BJ (cell line): ENCODE data around the gene PICALM. TPM values are rescaled to one million over a fixed set of nuclear protein-coding genes. Genes with fewer than 3 reads are reported as not detected.

Experiments used
- CTCF ChIA-PET: fragments of 350-600 bp; formaldehyde crosslinking; extraction: SDS; loops from one replicate; lab custom pipeline; 2021; ENCODE audit warnings: antibody characterized with exemption, inconsistent platforms; lab: Yijun Ruan, JAX
- POLR2A ChIA-PET: fragments of 300-600 bp; sonication (Branson Sonifier 250); formaldehyde crosslinking; extraction: SDS; loops from one replicate; lab custom pipeline; 2021; ENCODE audit warnings: antibody characterized with exemption; lab: Charles Lee
- DNase-seq: peaks from one replicate; pipeline ENCODE4 v3.0.0-alpha.2; 2011; ENCODE audit warnings: low read depth
- H3K27me3 ChIP-seq: 2 replicates; pipeline ENCODE4 v1.6.0; 2011; ENCODE audit warnings: low read length; ENCODE audit not compliant: control insufficient read depth, insufficient read depth
- H3K36me3 ChIP-seq: 2 replicates; pipeline ENCODE4 v1.5.1; 2011; ENCODE audit warnings: low read length; ENCODE audit not compliant: control insufficient read depth, insufficient read depth
- H3K4me3 ChIP-seq: 2 replicates; pipeline ENCODE4 v1.5.1; 2011; ENCODE audit warnings: low read depth, mild to moderate bottlenecking, control low read depth, low read length
- CTCF ChIP-seq: IDR thresholded peaks from 2 replicates; pipeline ENCODE4 v1.5.1; 2011; ENCODE audit warnings: low read depth, mild to moderate bottlenecking, control low read depth, inconsistent platforms, low read length, moderate library complexity; ENCODE audit not compliant: insufficient read depth
- polyA minus RNA-seq: library from RNA; depleted of rRNA, polyadenylated mRNA; stranded (reverse); fragments of >200 nt; gene quantifications from 2 replicates; pipeline ENCODE4 v1.2.3, GENCODE V29; 2011; rRNA and poly(A)+ RNA removed
- polyA plus RNA-seq: library from polyadenylated mRNA; depleted of rRNA; stranded (reverse); fragments of >200 nt; gene quantifications from 2 replicates; pipeline ENCODE4 v1.2.3, GENCODE V29; 2011; rRNA removed

PICALM gene
- polyA plus RNA-seq (215 and 303 TPM in 2 replicates), polyA minus RNA-seq (264 and 323 TPM in 2 replicates)

DNA sequence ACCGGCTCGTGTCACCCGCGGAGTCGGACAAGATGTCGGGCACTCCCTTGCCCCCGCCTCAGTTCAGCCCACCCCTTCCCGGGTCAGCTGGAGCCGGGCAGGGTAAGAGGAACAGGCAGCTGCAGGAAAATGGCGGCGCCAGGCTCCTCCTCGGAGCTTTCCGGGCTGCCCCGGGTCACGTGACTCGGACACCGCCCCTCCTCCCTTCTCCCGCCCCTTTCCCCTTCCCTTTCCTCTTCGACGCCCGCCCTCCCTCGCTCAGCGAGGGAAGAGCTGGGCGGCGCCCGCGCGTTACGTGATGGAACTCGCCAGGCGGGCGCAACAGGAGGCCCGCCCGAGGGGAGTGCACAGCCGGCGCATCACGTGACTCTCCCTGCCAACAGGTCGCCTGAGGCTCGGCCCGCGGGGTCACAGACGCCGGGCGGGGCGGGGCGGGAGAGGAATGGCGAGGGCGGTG lies at the start of gene PICALM:
Gene PICALM, minus strand, starts transcription at position 134 of the 457 bp plus-strand sequence. CDS start 304 bp downstream, outside the sequence.
- CTCF ChIA-PET = interaction anchor here (1.3 to 2.0 kb wide), 3 partner anchors 27 to 115 kb away, joined by 4 to 6 read pairs (median 4); no protein-coding TSS in a partner anchor
- H3K4me3 ChIP-seq = peak within 1 kb of the TSS; percentile 62
- POLR2A ChIA-PET = interaction anchor here (0.5 to 1.7 kb wide), 4 partner anchors 60 to 176 kb away, joined by 3 to 6 read pairs (median 4); no protein-coding TSS in a partner anchor
- no peaks in the 10 kb centered on the region for H3K36me3 ChIP-seq
- no peaks in the 10 kb centered on the region for H3K27me3 ChIP-seq
- TF ChIP-seq CTCF = no peak
- peak; percentile 94 for DNase-seq

DNA sequence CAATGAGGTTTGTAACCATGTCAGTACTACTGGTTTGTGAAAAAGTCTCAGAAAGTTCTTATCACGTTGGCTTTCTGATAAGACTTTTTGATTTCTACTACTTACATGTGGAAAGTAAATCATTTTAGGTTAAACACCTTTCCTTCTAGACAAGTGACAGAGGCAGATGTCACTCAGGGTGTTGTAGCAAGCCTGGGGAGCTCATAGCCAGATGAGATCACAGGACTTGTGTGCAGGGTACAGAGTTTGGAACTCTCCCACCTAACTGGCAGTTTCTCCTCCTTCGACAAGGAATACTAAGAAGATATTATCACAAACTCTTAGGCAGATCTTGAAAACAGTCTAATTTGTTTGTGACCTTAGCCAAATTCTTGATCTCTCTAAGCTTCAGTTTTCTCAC lies 49.4 kb upstream of the PICALM start:
- ChIA-PET CTCF (interaction anchor here (1.6 to 1.9 kb wide), 2 partner anchors 75 to 100 kb away, joined by 4 to 5 read pairs; no protein-coding TSS in a partner anchor), POLR2A (no interaction called here)
- H3K27me3 ChIP-seq = no peaks in the 10 kb centered on the region
- H3K4me3 ChIP-seq = no peak overlapping the region
- no peak for TF ChIP-seq CTCF
- no peaks in the 10 kb centered on the region for H3K36me3 ChIP-seq
- no peak for DNase-seq

DNA sequence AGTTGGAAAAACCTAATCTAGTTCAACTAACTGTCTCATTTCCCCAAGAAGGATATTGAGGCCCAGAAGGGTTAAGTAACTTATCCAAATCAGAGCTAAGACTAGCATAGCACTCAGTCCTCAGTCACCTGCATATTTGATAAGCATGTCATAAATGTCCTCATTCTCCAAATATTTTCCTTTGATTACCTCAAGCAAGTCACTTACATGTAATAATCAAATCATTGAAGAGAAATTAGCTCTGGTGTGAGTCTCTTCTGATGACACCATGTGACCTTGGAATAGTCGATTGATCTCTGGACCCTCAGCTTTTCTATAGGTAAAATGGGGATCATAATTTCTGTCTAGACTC lies 48.8 kb upstream of the PICALM start:
- DNase-seq = no peak
- no peaks in the 10 kb centered on the region for H3K36me3 ChIP-seq
- H3K4me3 ChIP-seq = no peak overlapping the region
- TF ChIP-seq CTCF = no peak
- ChIA-PET POLR2A (no interaction called here), CTCF (interaction anchor here (1.1 to 1.9 kb wide), 3 partner anchors 9 to 101 kb away, joined by 4 to 6 read pairs (median 5); no protein-coding TSS in a partner anchor)
- no peaks in the 10 kb centered on the region for H3K27me3 ChIP-seq

GRCh38 chr11:86117001-86117711 lies 48.3 kb upstream of the PICALM start:
- H3K27me3 ChIP-seq = no peaks in the 10 kb centered on the region
- no peak for TF ChIP-seq CTCF
- ChIA-PET POLR2A (no interaction called here), CTCF (interaction anchor here (1.0 to 1.9 kb wide), 4 partner anchors 9 to 102 kb away, joined by 3 to 6 read pairs (median 4); no protein-coding TSS in a partner anchor)
- H3K36me3 ChIP-seq = no peaks in the 10 kb centered on the region
- H3K4me3 ChIP-seq = no peak overlapping the region
- DNase-seq = no peak

DNA sequence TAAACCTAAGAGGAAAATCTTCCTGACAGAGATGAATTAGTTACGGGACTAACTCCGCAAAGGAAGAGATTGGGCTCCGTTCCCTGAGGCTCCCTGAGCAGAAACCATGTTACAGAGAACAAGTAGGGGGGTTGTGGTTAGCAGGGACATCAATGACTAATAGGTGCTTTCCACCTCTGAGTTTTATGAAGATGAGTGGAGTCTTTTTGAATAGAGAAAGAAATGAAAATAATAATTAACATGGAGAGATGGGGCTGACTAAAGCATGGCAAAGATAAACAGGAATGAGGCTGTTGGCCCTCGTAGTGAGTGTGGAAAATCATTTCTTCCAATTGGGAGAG lies 47.5 kb upstream of the PICALM start:
- Histone ChIP-seq H3K4me3 (no peak overlapping the region), H3K36me3 (no peaks in the 10 kb centered on the region), H3K27me3 (no peaks in the 10 kb centered on the region)
- DNase-seq = no peak
- no peak for TF ChIP-seq CTCF
- ChIA-PET CTCF (interaction anchor here (1.0 to 1.9 kb wide), 4 partner anchors 27 to 102 kb away, joined by 3 to 5 read pairs (median 4); no protein-coding TSS in a partner anchor), POLR2A (no interaction called here)
